BE2C (cell line): ENCODE results near the gene SLC16A10.

Source experiments
- DNase-seq: peaks from one replicate; pipeline ENCODE4 v3.0.0-alpha.2; 2020
- H3K27me3 ChIP-seq: fragments of 250-450 bp; sonication (Bioruptor Pico); 2 replicates; pipeline ENCODE4 v1.5.1; 2020; ENCODE audit warnings: mild to moderate bottlenecking
- H3K36me3 ChIP-seq: fragments of 250-450 bp; sonication (Bioruptor Pico); 2 replicates; pipeline ENCODE4 v1.5.1; 2020; ENCODE audit warnings: mild to moderate bottlenecking
- H3K4me1 ChIP-seq: fragments of 250-450 bp; sonication (Bioruptor Pico); 2 replicates; pipeline ENCODE4 v1.5.1; 2020
- H3K4me3 ChIP-seq: 2 replicates; pipeline ENCODE4 v1.5.1; 2011; ENCODE audit warnings: low read depth, low read length
- H3K9me3 ChIP-seq: fragments of 250-450 bp; sonication (Bioruptor Pico); 2 replicates; pipeline ENCODE4 v1.5.1; 2020
- TF ChIP-seq, protein P1 (sequence below): IDR thresholded peaks from 2 replicates; pipeline ENCODE4 v1.5.1; 2012; ENCODE audit warnings: mild to moderate bottlenecking, low read depth, low read length

Gene SLC16A10

DNA sequence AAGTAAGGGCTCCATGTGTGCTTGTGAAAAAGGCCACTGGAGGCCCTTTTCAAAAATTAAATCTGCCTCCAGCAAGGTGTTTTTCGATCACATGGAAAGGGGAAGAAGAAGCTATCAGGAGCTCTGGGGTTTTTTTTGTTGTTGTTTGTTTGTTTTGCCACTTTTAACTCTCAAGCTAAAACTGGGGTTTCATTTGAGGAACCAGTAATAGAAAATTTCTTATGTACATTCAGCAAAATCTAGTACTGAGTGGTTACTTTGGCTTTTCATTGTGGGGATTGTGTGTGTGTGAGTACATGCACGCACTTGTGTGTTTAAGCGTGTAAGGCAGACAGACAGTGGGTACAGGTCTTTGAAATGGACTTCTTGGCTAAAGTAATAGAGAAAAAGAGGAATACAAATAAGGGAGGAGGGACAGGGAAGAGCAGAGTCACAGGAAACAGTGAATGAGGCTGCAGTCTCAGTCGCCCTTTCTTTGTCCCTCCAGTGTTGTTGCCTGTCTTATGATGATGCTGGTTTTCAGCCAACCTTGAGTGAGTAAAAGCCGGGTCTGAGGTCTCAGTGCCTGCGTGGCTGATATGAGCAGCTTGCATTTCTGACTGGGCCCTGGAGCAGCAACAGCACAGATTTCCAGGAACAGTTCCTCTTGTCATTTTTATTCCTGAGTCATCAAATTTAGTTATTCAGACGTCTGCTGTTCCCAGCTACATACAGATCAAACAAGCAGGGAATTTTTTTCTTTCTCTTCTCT is 26.2 kb downstream of the SLC16A10 start:
- H3K9me3 ChIP-seq = no peaks in the 10 kb centered on the region
- DNase-seq = peak; percentile 59
- TF ChIP-seq, protein P1, sequence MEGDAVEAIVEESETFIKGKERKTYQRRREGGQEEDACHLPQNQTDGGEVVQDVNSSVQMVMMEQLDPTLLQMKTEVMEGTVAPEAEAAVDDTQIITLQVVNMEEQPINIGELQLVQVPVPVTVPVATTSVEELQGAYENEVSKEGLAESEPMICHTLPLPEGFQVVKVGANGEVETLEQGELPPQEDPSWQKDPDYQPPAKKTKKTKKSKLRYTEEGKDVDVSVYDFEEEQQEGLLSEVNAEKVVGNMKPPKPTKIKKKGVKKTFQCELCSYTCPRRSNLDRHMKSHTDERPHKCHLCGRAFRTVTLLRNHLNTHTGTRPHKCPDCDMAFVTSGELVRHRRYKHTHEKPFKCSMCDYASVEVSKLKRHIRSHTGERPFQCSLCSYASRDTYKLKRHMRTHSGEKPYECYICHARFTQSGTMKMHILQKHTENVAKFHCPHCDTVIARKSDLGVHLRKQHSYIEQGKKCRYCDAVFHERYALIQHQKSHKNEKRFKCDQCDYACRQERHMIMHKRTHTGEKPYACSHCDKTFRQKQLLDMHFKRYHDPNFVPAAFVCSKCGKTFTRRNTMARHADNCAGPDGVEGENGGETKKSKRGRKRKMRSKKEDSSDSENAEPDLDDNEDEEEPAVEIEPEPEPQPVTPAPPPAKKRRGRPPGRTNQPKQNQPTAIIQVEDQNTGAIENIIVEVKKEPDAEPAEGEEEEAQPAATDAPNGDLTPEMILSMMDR = no peak
- H3K36me3 ChIP-seq = no peaks in the 10 kb centered on the region
- no peaks in the 10 kb centered on the region for H3K27me3 ChIP-seq
- H3K4me3 ChIP-seq = no peak overlapping the region
- H3K4me1 ChIP-seq = peaks cover 2% of the 10 kb centered on the region; the same call in 1 of the 2 replicates

DNA sequence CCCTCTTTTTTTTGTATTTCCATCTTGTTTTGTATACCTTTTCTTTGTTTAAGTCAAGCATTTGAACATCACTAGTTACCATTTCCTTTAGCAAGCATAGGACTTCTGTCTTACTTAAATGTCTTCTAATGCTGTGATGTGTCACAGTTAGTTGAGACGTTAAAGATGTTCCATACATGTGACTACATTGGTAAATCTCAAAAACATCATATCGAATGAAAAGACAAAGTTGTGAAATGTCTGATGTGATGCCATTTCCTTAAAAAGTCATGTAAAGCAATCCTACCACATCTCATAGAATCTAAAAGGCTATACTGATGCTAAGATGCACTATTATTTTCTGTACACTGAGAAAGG is 26.8 kb downstream of the SLC16A10 start:
- H3K9me3 ChIP-seq = no peaks in the 10 kb centered on the region
- H3K36me3 ChIP-seq = no peaks in the 10 kb centered on the region
- H3K27me3 ChIP-seq = no peaks in the 10 kb centered on the region
- H3K4me3 ChIP-seq = no peak overlapping the region
- TF ChIP-seq, protein P1 = no peak
- DNase-seq = no peak
- H3K4me1 ChIP-seq = peaks cover 2% of the 10 kb centered on the region; the same call in 1 of the 2 replicates

DNA sequence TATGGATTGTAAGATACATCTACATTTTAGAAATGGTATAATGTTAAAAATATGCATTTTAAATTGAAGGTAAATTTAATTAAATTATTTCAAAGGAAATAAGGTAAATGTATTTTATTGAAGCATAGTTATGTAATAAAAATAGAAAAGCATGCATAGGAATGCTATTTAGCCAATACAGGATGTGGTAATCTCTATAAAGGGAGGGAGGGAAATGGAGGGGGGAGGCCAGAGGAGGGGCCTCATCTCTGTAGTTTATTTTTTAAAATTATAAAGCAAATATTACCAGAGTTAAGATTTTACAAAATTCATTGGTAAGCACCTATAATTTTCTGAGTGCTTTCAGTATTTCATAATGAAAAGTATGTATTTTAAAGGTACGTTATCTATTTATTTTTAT is 27.2 kb downstream of the SLC16A10 start:
- DNase-seq = no peak
- H3K9me3 ChIP-seq = no peaks in the 10 kb centered on the region
- TF ChIP-seq, protein P1 = no peak
- H3K4me1 ChIP-seq = peaks cover 2% of the 10 kb centered on the region; the same call in 1 of the 2 replicates
- no peaks in the 10 kb centered on the region for H3K36me3 ChIP-seq
- H3K27me3 ChIP-seq = no peaks in the 10 kb centered on the region
- H3K4me3 ChIP-seq = no peak overlapping the region

DNA sequence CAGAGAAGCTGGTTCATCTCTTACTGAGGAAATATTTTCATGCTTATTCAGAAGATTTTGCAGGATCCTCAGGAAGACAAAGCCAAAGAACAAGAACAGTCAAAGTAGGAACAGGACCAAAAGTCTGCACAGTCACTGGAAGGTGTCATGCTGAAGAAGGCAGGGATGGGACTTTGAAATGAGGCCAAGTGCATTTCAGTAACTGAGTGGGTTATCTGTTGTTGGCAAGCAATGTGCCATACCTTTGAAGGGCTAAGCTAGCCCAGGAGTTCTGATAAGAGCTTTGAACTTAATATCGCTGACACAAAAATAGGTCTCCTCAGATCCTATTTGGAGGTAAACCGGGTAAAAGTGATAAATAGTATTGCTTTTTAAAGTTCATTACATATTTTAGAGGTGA is 31.5 kb downstream of the SLC16A10 start:
- Histone ChIP-seq H3K9me3 (no peaks in the 10 kb centered on the region), H3K27me3 (no peaks in the 10 kb centered on the region), H3K4me1 (no peaks in the 10 kb centered on the region; the same call in 1 of the 2 replicates), H3K36me3 (no peaks in the 10 kb centered on the region), H3K4me3 (no peak overlapping the region)
- no peak for DNase-seq
- TF ChIP-seq, protein P1 = no peak

DNA sequence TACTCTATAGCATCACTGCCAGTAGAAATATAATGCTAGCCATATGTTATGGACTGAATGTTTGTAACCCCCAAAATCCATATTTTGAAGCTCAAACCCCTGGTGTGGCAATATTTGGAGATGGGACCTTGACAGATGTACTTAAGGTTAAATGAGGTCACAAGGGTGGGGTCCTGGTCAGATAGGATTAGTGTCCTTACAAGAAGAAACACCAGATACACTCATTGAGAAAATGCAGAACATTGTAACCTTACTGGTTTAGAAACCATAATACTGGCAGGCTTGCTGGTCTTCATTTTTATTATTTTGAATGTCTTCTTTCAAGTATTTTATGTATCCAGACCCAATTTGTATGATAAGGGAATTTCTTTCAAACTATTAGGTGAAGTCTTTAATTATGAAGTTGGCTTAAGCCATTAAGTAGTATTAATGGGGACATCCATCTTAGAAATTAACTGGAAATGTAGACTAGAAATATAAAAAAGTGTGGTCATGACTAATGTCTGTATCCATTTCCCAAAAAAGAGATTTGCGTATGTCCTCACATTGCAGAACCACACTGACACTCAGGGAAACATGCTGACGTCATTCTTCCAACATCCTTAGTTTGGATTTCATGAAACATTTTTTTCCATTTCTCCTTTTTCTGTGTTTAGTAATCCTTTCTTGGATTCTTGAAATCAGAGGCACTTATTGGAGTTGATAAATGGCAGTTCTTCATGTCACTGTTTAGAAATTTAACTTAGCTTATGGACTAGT is 32.4 kb downstream of the SLC16A10 start:
- Histone ChIP-seq H3K27me3 (no peaks in the 10 kb centered on the region), H3K9me3 (no peaks in the 10 kb centered on the region), H3K4me1 (no peaks in the 10 kb centered on the region; the same call in 1 of the 2 replicates), H3K36me3 (no peaks in the 10 kb centered on the region), H3K4me3 (no peak overlapping the region)
- no peak for DNase-seq
- TF ChIP-seq, protein P1 = no peak
